SU-DHL-6 (cell line): ENCODE data around the gene XRCC4.

ENCODE experiments used
- H2AFZ ChIP-seq: fragments of 200-600 bp; sonication (generic); 2 replicates; pipeline ENCODE4 v1.6.1; 2014; ENCODE audit warnings: low read depth, mild to moderate bottlenecking, moderate library complexity, mixed read lengths, antibody characterized with exemption, low read length; ENCODE audit not compliant: severe bottlenecking
- H3F3A ChIP-seq: fragments of 200-600 bp; shearing (Covaris generic); 2 replicates; pipeline ENCODE4 v1.6.0; 2016; ENCODE audit warnings: antibody characterized with exemption, mild to moderate bottlenecking; ENCODE audit not compliant: insufficient read depth
- H3K27ac ChIP-seq: fragments of 200-600 bp; sonication (generic); 2 replicates; pipeline ENCODE4 v1.5.1; 2016; ENCODE audit warnings: low read depth, mild to moderate bottlenecking, low read length, moderate library complexity, mixed read lengths
- H3K27me3 ChIP-seq: fragments of 200-600 bp; sonication (generic), shearing (Covaris generic); 2 replicates; pipeline ENCODE4 v1.6.0; 2014; ENCODE audit warnings: mild to moderate bottlenecking, low read length
- H3K36me3 ChIP-seq: fragments of 200-600 bp; sonication (generic); 2 replicates; pipeline ENCODE4 v1.6.1; 2014; ENCODE audit warnings: mild to moderate bottlenecking, low read length, mixed read lengths
- H3K4me2 ChIP-seq: fragments of 300-600, 200-600 bp; shearing (Covaris generic), sonication (generic); 2 replicates; pipeline ENCODE4 v1.6.0; 2014; ENCODE audit warnings: low read length, low read depth, mild to moderate bottlenecking; ENCODE audit not compliant: poor library complexity, severe bottlenecking
- H3K4me3 ChIP-seq: fragments of 200-600 bp; sonication (generic); 2 replicates; pipeline ENCODE4 v1.5.1; 2014; ENCODE audit warnings: antibody characterized with exemption, low read length, mild to moderate bottlenecking, mixed read lengths; ENCODE audit not compliant: insufficient read depth, poor library complexity, severe bottlenecking
- H3K79me2 ChIP-seq: fragments of 200-600 bp; sonication (generic); 2 replicates; pipeline ENCODE4 v1.6.1; 2014; ENCODE audit warnings: mild to moderate bottlenecking, low read length, moderate library complexity; ENCODE audit not compliant: insufficient read depth
- H3K9ac ChIP-seq: fragments of 200-600 bp; sonication (generic); 2 replicates; pipeline ENCODE4 v1.7.0; 2014; ENCODE audit warnings: mild to moderate bottlenecking, low read length
- H3K9me2 ChIP-seq: fragments of 200-600 bp; sonication (generic); replicated peaks from 2 replicates; pipeline ENCODE4 v1.6.1; 2014; ENCODE audit warnings: low read length; ENCODE audit not compliant: insufficient read depth
- H3K9me3 ChIP-seq: fragments of 200-600 bp; sonication (generic); 2 replicates; pipeline ENCODE4 v1.6.1; 2014; ENCODE audit warnings: low read length, mixed read lengths; ENCODE audit not compliant: insufficient read depth
- H4K20me1 ChIP-seq: fragments of 200-600 bp; sonication (generic); 2 replicates; pipeline ENCODE4 v1.6.1; 2014; ENCODE audit warnings: low read depth, mild to moderate bottlenecking, antibody characterized with exemption, low read length, moderate library complexity, mixed read lengths
- CTCF ChIP-seq: fragments of 200-600 bp; sonication (generic); IDR thresholded peaks from one replicate; pipeline ENCODE4 v1.5.1; 2017; ENCODE audit warnings: antibody characterized with exemption, mild to moderate bottlenecking, low read length, moderate library complexity; ENCODE audit not compliant: insufficient read depth, poor library complexity, severe bottlenecking
- EZH2phosphoT487 ChIP-seq: fragments of 200-600 bp; sonication (generic), shearing (Covaris generic); conservative IDR thresholded peaks from 2 replicates; pipeline ENCODE4 v1.6.1; 2018; ENCODE audit warnings: mild to moderate bottlenecking, antibody characterized with exemption, low read length, moderate library complexity, mixed read lengths

XRCC4 gene

GRCh38 chr5:83357621-83358231, 280.4 kb downstream of the XRCC4 start:
- Histone ChIP-seq H3K4me3 (no peak overlapping the region), H3K36me3 (no peaks in the 10 kb centered on the region), H3K79me2 (no peaks in the 10 kb centered on the region), H3K4me2 (no peak overlapping the region), H4K20me1 (no peaks in the 10 kb centered on the region), H3K27ac (no peak overlapping the region), H3K9ac (no peak overlapping the region), H3K9me3 (no peaks in the 10 kb centered on the region), H3K27me3 (no peaks in the 10 kb centered on the region), H3K9me2 (no peaks in the 10 kb centered on the region), H2AFZ (no peak overlapping the region), H3F3A (no peaks in the 10 kb centered on the region)
- TF ChIP-seq CTCF: no peak
- no peak for TF ChIP-seq EZH2phosphoT487

GRCh38 chr5:83360573-83360972, 283.2 kb downstream of the XRCC4 start:
- no peaks in the 10 kb centered on the region for H3K27me3 ChIP-seq
- no peak overlapping the region for H2AFZ ChIP-seq
- no peak overlapping the region for H3K27ac ChIP-seq
- H3K79me2 ChIP-seq: no peaks in the 10 kb centered on the region
- H3K9me2 ChIP-seq: no peaks in the 10 kb centered on the region
- no peak overlapping the region for H3K9ac ChIP-seq
- no peak overlapping the region for H3K4me2 ChIP-seq
- no peaks in the 10 kb centered on the region for H4K20me1 ChIP-seq
- H3K9me3 ChIP-seq: no peaks in the 10 kb centered on the region
- H3K36me3 ChIP-seq: no peaks in the 10 kb centered on the region
- no peak overlapping the region for H3K4me3 ChIP-seq
- no peak for TF ChIP-seq CTCF
- no peak for TF ChIP-seq EZH2phosphoT487
- no peaks in the 10 kb centered on the region for H3F3A ChIP-seq

GRCh38 chr5:83362526-83362925, 285.2 kb downstream of the XRCC4 start:
- Histone ChIP-seq H3K79me2 (no peaks in the 10 kb centered on the region), H3K27ac (no peak overlapping the region), H2AFZ (no peak overlapping the region), H3K4me3 (no peak overlapping the region), H3K27me3 (no peaks in the 10 kb centered on the region), H3K4me2 (no peak overlapping the region), H4K20me1 (no peaks in the 10 kb centered on the region), H3K9me2 (no peaks in the 10 kb centered on the region), H3F3A (no peaks in the 10 kb centered on the region), H3K9me3 (no peaks in the 10 kb centered on the region), H3K36me3 (no peaks in the 10 kb centered on the region), H3K9ac (no peak overlapping the region)
- TF ChIP-seq CTCF: no peak
